IPS-11a (cell line): ENCODE results near the gene IZUMO1R.
"Not testable (repeated sequence)": the region's sequence is repeated elsewhere in the genome, so short reads cannot be mapped to it uniquely, and the experiment has no call there.

Source experiments
- H3K4me3 ChIP-seq: one replicate; pipeline ENCODE4 v1.5.1; 2013; ENCODE audit warnings: low read depth, low read length, control low read depth

The IZUMO1R gene

GRCh38 chr11:94303966-94304958 is at the start of gene IZUMO1R:
TSS of gene IZUMO1R (plus strand) at chr11:94304580. CDS start at chr11:94305637, 1,057 bp downstream.
- H3K4me3 ChIP-seq = no peak within 1 kb of the TSS

- H3K4me3 ChIP-seq = no peak overlapping the region
Observed at GRCh38 chr11:94271885-94272372, 32.5 kb upstream of the IZUMO1R start.

GRCh38 chr11:94272738-94273313 is 31.6 kb upstream of the IZUMO1R start:
- no peak overlapping the region for H3K4me3 ChIP-seq

GRCh38 chr11:94275961-94276360 is 28.4 kb upstream of the IZUMO1R start:
- no peak overlapping the region for H3K4me3 ChIP-seq

GRCh38 chr11:94276943-94277342 is 27.4 kb upstream of the IZUMO1R start:
- H3K4me3 ChIP-seq = no peak overlapping the region

- H3K4me3 ChIP-seq = not testable (repeated sequence)
Observed at GRCh38 chr11:94278207-94278606, 26.2 kb upstream of the IZUMO1R start.

- H3K4me3 ChIP-seq = no peak overlapping the region
Observed at GRCh38 chr11:94279996-94280395, 24.4 kb upstream of the IZUMO1R start.

GRCh38 chr11:94281324-94281723 is 23.1 kb upstream of the IZUMO1R start:
- no peak overlapping the region for H3K4me3 ChIP-seq

GRCh38 chr11:94283678-94284077 is 20.7 kb upstream of the IZUMO1R start:
- H3K4me3 ChIP-seq = no peak overlapping the region

GRCh38 chr11:94295534-94295933 is 8.8 kb upstream of the IZUMO1R start:
- H3K4me3 ChIP-seq = no peak overlapping the region

GRCh38 chr11:94297985-94298576 is 6.3 kb upstream of the IZUMO1R start:
- no peak overlapping the region for H3K4me3 ChIP-seq

GRCh38 chr11:94302776-94303175 is 1.6 kb upstream of the IZUMO1R start:
- H3K4me3 ChIP-seq = no peak overlapping the region

- no peak overlapping the region for H3K4me3 ChIP-seq
Observed at GRCh38 chr11:94305146-94305545, 766 bp downstream of the IZUMO1R start.

GRCh38 chr11:94307101-94307791 is 2.9 kb downstream of the IZUMO1R start:
- H3K4me3 ChIP-seq = no peak overlapping the region

- H3K4me3 ChIP-seq = no peak overlapping the region
Observed at GRCh38 chr11:94308024-94308423, 3.6 kb downstream of the IZUMO1R start.

- no peak overlapping the region for H3K4me3 ChIP-seq
Observed at GRCh38 chr11:94309757-94310156, 5.4 kb downstream of the IZUMO1R start.

GRCh38 chr11:94310191-94310875 is 6.0 kb downstream of the IZUMO1R start:
- H3K4me3 ChIP-seq = no peak overlapping the region

GRCh38 chr11:94312339-94312738 is 8.0 kb downstream of the IZUMO1R start:
- no peak overlapping the region for H3K4me3 ChIP-seq

- H3K4me3 ChIP-seq = no peak overlapping the region
Observed at GRCh38 chr11:94314064-94314463, 9.7 kb downstream of the IZUMO1R start.

- no peak overlapping the region for H3K4me3 ChIP-seq
Observed at GRCh38 chr11:94315664-94316063, 11.3 kb downstream of the IZUMO1R start.
